OCI-LY1 (cell line): ENCODE results near the gene PEX12.
"Not testable (repeated sequence)": the region's sequence is repeated elsewhere in the genome, so short reads cannot be mapped to it uniquely, and the experiment has no call there.

Source experiments
- EZH2 ChIP-seq: fragments of 200-600 bp; sonication (generic), shearing (Covaris generic); IDR thresholded peaks from 2 replicates; pipeline ENCODE4 v1.8.0; 2017; ENCODE audit warnings: borderline replicate concordance, mixed run types, mild to moderate bottlenecking, antibody characterized with exemption, low read length, moderate library complexity, mixed read lengths
- TF ChIP-seq, protein P1 (sequence below): fragments of 200-600 bp; sonication (generic), shearing (Covaris generic); IDR thresholded peaks from 2 replicates; pipeline ENCODE4 v1.5.1; 2017; ENCODE audit warnings: mild to moderate bottlenecking, antibody characterized with exemption, low read length, moderate library complexity, mixed read lengths

- TF ChIP-seq, protein P1, sequence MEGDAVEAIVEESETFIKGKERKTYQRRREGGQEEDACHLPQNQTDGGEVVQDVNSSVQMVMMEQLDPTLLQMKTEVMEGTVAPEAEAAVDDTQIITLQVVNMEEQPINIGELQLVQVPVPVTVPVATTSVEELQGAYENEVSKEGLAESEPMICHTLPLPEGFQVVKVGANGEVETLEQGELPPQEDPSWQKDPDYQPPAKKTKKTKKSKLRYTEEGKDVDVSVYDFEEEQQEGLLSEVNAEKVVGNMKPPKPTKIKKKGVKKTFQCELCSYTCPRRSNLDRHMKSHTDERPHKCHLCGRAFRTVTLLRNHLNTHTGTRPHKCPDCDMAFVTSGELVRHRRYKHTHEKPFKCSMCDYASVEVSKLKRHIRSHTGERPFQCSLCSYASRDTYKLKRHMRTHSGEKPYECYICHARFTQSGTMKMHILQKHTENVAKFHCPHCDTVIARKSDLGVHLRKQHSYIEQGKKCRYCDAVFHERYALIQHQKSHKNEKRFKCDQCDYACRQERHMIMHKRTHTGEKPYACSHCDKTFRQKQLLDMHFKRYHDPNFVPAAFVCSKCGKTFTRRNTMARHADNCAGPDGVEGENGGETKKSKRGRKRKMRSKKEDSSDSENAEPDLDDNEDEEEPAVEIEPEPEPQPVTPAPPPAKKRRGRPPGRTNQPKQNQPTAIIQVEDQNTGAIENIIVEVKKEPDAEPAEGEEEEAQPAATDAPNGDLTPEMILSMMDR: not testable (repeated sequence)
- not testable (repeated sequence) for TF ChIP-seq EZH2
Measured at GRCh38 chr17:35535406-35535805, 43.0 kb downstream of the PEX12 start.
